Measurements from ENCODE around the gene PPARD. TPM values are rescaled to one million over a fixed set of nuclear protein-coding genes. Genes with fewer than 3 reads are reported as not detected.

PPARD gene
- total RNA-seq, 1 experiment from 2014 or later, result 2.1 TPM

Small RNA genes within 50 kb of the gene (small RNA-seq; reads per million reads assigned to genes)
- gene MIR7111, result 0 to 0.12 reads per million in 2 experiments

Other genes with a start within 250 kb of the PPARD start
- not detected in 2 replicates for gene TCP11, start 201.2 kb upstream of the PPARD start, total RNA-seq (2014; rRNA removed; shearing (Covaris generic))
- 0.02 TPM in 1 of 2 replicates, not detected in the other for gene SCUBE3, start 128.6 kb upstream of the PPARD start, total RNA-seq (2014; rRNA removed; shearing (Covaris generic))
- 7.2 and 7.9 TPM in 2 replicates for gene ZNF76, start 82.8 kb upstream of the PPARD start, total RNA-seq (2014; rRNA removed; shearing (Covaris generic))
- 2.1 and 2.7 TPM in 2 replicates for gene DEF6, start 44.7 kb upstream of the PPARD start, total RNA-seq (2014; rRNA removed; shearing (Covaris generic))
- 4.7 and 5.1 TPM in 2 replicates for gene FANCE, start 109.8 kb downstream of the PPARD start, total RNA-seq (2014; rRNA removed; shearing (Covaris generic))
- gene RPL10A, start 125.8 kb downstream of the PPARD start, total RNA-seq (2014; rRNA removed; shearing (Covaris generic)), result 2,150 and 2,255 TPM in 2 replicates
- 2.4 and 2.7 TPM in 2 replicates for gene TEAD3, start 154.5 kb downstream of the PPARD start, total RNA-seq (2014; rRNA removed; shearing (Covaris generic))
- gene TULP1, start 170.3 kb downstream of the PPARD start, total RNA-seq (2014; rRNA removed; shearing (Covaris generic)), result not detected in 2 replicates

Measured in NCI-H460 (cell line).